Stimulated activated naive CD4-positive, alpha-beta T cell (primary cell): Measurements from ENCODE around the gene GLOD5.

ENCODE experiments used
- DNase-seq, 6 experiments: peaks; one replicate each; lab custom pipeline; 2025; lab: John Stamatoyannopoulos, UW

Gene GLOD5

DNA sequence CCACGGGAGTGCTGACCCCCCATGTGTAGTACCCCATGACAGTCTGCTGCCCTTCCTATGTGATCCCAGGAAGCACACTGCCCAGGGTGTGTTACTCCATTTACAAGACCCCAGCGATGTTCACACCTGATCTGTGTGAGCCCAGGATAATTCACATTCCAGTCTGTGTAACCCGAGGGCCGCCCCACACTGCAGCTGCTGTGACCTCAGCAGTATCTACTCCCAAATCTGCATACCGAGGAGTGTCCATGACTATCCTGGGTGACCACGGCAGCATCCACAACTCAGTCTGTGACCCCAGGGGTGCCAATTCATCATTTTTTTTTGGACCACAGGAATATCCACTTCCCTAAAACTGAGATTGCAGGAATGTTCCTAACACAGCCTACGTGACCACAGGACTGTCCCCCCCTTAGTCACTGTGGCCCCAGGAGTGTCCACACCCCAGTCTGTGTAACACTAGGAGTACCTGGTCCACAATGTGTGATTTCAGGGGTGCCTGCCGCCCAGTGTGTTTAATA, 7.8 kb upstream of the GLOD5 start:
- no peak for DNase-seq

DNA sequence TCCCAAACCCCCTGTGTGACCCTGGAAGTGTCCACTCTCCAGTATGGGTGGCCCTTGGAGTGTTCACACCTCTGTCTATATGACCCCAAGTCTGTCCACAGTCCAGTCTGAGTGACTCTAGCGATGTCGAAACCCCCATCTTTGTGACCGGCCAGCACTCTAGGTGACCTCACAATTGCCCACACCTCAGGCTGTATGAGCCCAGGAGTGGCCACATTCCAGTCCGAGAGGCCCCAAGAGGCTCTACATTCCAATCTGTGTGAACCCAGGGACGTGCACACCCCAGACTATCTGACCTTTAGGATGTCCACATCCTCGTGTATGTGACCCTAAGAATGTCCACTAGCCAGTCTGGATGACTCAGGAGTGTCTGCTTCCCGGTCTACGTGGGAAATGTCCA, 7.3 kb upstream of the GLOD5 start:
- no peak for DNase-seq

DNA sequence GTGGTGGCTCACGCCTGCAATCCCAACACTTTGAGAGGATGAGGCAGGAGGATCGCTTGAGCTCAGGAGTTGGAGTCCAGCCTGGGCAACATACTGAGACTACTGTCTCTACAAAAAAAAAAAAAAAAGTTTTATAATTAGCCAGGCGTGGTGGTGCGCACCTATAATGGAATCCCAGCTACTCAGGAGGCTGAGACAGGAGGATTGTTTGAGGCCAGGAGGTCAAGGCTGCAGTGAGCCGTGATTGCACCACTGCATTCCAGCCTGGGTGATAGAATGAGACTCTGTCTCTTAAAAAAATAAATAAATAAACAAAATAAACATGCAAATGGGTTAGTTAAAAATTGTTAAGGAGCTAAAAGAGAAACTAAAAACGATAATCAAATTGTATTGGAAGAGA, 7.7 kb downstream of the GLOD5 start:
- DNase-seq: no peak

DNA sequence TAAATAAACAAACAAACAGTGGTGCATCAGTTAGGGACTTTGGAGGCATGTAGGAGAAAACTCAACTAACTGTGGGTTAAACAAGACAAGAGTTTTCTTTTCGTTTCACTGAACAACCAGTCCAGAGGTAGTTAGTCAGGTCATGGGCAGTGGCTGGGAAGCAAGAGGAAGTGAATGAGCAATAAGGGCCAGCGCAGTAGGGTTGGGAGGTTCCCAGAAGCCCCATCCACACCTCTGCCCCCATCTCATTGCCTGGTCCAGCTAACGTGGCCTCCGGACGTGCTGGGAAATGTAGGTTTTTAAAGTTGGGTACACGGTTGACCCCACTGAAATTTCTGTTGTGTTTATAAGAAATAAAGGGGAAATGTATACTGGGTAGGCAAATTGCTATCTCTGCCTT, 8.7 kb downstream of the GLOD5 start:
- DNase-seq: no peak

DNA sequence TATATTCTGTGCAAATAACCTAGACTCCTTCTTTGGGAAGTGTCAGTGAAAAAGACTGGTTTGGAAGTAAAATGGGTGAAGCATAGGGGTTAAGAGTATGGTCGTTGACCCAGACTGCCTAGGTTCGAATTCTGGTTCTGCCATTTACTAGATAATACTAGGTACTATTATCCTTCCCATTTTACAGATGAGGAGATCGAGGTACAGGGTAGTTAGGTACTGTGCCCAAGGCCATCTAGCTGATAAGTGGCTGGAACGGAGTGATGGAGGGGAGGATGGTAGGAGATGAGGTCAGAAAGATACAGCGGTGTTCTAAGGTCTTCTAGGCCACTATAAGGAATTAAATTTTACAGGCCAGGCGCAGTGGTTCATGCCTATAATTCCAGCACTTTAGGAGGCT, 11.1 kb downstream of the GLOD5 start:
- no peak for DNase-seq

DNA sequence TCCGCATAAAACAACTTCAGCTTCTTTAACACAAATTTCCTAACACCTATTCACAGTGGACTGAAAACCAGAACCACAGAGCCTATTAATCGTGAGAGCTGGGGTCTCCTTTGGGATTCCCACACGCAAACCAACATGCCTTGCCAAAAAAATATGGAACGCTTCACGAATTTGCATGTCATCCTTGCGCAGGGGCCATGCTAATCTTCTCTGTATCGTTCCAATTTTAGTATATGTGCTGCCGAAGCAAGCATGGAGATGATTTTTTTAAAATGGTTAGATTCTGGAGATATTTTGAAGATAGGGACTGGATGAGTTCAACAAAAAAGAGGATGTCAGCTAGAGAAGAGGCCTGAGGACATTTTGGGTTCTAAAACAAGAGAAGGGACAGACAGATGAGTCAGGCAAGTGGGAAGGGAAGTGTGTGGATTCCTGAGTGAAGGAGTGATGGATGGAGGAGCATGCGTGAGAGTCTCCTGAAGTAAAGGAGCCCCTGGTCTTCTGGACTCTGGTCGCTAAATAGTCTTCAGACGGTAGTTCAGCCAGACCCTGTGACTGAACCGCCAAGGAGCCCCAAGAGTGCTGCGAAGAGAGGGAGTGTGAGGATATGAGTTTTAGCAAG, 15.4 kb downstream of the GLOD5 start:
- no peak for DNase-seq

DNA sequence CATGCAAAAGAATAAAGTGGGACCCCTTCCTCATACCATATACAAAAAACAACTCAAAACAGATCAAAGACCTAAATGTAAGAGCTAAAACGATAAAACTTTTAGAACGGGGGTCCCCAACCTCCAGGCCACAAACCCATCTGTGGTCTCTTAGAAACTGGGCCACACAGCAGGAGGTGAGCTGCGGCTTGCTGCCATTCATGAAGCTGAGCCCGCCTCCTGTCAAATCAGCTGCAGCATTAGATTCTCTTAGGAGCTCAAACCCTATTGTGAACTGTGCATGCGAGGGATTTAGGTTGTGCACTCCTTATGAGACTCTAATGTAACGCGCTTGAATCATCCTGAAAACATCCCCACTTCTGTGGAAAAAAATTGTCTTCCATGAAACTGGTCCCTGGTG, 17.9 kb downstream of the GLOD5 start:
- no peak for DNase-seq

DNA sequence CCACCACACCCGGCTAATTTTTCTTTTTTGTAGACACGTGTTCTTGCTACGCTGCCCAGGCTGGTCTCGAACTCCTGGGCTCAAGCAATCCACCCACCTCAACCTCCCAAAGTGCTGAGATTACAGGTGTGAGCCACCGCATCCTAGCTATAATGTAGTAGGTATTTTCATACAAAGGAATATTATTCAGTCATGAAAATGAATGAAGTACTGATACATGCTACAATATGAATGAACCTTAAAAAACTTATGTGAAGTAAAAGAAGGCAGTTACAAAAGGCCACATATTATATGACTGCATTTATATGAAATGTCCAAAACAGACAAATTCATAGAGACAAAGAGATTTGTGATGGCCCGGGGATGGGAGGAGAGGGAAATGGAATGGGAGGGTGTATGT, 20.2 kb downstream of the GLOD5 start:
- DNase-seq: no peak

DNA sequence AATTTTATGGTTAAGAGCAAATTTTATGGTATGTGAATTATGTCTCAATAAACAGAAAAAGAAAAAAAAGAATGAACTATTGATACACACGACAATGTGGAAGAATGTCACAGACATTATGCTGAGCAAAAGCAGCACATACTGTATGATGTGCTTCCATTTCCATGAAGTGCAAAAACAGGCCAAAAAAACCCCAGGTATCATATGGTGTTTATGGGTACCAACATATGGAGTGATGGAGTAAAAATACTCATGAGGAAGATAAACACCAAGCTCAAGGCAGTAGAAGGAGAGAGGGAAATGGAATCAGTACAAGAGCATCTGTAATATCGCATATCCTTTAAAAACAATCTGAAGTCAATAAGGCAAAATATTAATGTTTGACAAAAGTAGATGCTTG, 20.7 kb downstream of the GLOD5 start:
- DNase-seq: no peak

DNA sequence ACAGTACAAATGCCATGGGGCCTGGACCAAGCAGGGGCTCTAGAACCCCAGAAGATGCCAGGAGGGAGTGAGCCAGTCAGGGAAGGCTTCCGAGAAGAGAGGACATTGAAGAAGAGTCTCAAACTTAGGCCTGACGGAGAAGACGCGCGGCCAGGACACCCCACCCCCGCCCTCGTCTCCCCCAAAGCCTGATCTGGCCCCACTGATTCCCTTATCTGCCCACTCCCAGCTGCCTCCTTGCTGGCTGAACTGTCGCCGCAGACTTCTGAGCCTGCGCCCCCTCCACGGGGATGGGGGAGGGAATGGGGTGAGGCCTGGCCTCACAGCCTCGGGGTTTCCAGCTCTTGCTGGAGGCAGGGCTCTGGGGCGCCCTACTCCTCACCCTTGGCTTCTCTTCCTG, 21.2 kb downstream of the GLOD5 start:
- DNase-seq: no peak

DNA sequence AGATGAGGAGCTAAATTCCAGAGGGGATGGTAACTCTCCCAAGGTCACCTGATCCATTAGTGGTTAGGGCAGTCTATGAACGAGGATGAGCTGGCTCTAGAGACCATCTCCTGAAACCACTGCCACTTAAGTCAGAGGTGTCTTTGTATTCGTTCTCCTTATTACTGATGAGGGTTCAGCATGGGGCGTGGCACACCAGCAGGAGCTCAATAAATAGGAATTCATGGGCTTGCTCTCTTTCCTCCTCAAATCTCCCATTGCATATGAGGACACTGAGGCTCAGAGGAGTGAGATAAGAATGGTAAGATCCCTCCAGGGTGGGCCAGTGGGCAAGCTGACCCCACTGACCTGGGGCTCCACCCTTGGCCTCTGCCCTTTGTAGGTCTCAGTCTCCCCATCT, 23.2 kb downstream of the GLOD5 start:
- no peak for DNase-seq

DNA sequence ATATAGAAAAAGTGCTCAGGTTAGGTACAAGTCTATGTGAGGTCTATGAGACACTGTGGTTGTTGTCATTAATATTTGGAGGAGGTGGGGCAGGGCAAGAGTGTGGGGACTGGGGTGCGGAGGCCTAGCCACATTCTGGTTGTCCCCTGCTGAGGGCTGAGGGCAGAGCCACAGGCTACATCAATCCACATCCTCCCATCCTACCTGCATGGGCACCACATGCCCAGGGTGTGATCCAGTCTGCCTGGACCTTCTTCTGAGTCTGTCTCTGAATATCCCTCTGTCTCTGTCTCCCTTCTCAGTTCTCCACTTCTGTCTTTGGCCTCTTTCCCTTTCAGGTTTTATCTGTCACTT, 23.6 kb downstream of the GLOD5 start:
- no peak for DNase-seq

DNA sequence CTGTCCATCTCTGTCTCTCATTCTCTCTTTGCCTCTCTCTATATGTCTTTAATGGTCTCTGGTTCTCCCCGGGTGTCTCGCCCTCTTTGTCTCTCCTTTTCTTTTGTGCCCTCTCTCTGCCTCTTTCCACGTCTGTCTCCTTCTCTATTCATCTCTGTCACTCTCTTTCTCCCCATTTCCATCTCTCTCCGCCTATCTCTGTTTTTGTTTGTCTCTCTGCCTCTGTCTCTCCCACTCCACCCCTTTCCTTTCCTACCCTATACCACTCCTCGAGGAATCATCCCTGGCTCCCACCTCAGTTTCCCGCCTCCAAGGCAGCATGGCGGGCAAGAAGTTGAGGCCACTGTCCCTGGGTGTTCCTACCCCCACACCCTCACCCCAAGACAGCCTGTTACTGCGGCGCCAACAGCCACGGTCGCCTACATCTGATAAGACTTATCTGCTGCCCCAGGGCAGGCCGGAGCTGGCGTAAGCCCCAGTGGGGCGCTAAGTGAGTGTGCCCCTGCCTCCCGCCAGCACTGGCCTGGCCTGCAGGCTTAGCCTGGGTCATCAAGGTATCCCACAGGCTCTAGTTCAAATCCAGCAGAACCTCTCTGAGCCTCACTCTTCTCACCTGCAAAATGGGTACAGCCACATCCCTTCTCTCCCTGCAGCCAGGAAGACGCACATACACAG, 24.1 kb downstream of the GLOD5 start:
- DNase-seq: no peak

DNA sequence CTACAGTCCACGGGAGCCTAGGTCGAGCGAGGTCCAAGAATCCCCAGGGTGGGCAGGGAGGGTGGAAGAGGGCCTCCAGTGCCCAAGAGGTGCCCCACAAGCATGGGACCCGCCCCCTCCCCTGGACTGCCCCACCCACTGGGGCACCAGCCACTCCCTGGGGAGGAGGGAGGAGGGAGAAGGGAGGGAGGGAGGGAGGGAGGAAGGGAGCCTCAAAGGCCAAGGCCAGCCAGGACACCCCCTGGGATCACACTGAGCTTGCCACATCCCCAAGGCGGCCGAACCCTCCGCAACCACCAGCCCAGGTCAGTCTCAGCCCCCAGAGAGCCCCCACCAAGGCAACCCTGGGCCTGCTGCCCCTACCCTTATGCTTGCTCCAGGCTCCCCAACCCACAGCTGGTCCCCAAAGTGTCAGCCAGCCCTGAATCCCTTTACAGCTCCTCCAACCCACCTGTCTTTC, 24.8 kb downstream of the GLOD5 start, which contains the start of gene GATA1:
GATA1 (plus strand) TSS at position 250 of the 460 bp plus-strand sequence. CDS start 4,520 bp downstream, outside the sequence.
- DNase-seq: no peak

DNA sequence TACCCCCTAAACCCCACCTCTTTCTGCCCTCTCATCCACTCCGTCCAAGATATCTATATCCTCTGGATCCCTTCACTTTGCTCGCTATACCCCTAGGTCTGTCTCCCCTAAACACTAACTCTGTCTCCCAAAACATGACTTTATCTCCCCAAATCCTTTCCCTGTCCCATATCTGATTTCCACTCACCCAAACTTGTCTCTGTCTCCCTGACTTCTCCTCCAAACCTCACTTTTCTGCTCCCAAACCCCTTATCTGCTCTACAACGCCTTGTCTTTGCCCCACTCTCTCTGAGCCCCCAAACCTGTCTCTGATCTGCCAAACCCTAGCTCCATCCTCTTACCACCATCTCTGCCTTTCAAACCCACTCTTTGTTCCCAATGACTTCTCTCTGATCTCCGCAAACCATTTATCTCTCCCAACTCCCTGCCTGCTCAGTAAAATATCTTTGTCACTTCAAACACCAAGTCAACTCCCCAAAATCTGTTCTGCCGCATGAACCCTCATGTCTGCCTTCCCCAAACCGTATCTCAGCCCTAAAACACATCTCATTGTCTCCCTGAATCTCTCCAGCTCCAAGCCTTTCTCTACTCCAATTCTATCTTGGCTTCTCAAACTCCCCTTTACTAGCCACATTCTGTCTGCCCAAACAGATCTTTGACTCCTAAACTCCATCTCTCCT, 25.4 kb downstream of the GLOD5 start:
- DNase-seq: no peak

DNA sequence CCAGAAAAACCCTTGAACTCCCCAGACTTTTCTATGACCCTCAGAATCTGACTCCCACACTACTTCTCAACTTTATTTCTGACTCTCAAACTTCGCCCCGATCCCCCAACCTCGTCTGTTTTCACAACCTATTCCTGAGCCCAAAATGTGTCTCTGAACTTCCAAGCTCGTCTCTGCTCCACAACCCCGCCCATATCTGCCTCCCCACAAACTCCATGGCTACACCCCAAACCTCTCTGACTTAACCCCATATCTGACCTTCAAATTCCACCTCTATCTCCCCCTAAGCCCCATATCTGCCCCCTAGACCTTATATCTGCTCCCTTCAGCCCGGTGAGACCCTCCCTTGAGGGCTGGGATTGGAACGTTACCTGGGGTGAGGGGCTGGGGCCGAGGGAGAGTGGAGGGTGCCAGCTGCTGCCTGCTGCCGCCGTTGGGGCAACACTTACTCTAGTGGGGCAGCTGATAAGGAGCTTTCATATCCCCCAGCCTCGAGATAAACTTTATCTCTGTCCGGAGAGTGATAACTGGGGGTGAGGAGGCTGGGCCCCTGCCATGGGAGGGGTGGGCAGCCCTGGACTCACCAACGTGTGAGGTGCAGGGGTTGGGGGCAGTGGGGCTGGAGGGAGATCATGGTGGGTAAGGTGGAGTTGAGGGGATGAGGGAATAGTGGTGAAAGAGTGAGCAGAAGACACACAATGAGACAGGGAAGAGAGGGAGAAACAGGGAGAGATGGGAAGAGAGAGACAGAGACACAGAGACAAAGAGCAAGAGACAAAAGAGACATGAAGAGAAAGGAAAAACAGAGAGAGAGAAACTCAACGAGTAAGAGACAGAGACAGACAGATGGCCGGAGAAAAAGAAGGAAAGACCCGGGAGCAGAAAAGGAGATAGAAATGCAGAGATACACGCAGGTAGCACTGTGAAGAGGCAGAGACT, 26.2 kb downstream of the GLOD5 start:
- DNase-seq: no peak

DNA sequence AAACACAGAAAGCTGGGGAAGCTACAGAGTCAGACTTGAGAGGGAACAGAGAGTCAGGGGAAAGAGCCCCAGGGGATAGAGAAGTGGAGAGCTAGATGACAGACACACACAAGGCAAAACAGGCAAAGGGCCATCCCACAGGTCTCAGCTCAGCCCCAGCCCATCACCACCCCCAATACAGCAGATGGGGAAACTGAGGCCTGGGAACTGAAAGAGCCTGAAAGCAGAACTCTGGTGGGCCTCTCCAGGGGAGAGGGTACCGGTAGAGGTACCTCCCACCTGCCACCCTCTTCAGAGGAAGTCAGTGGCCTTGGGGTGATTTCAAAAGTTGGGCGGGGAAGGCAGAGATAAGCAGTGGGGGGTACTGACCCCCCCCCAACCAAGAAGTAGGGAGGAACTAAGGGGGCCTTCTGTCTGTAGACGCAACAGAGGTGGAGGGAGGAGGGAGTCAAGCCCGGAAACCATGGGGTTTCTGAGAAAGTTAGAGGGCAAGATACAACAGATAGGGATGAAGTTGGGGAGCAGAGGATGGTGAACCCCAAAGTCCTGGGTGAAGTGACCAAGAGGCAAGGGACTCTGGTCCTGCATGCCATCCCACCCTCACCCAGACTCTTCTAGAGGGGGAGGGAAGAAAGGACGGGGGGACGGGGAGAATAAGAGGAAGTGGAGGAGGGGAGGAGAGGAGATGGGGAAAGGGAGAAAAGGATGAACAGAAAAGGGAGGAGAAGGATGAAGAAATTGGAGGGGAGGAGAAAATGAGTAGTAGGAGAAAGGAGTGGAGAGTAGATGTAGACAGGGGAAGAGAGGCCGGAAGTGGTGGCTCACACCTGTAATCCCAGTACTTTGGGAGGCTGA, 28.0 kb downstream of the GLOD5 start:
- no peak for DNase-seq

DNA sequence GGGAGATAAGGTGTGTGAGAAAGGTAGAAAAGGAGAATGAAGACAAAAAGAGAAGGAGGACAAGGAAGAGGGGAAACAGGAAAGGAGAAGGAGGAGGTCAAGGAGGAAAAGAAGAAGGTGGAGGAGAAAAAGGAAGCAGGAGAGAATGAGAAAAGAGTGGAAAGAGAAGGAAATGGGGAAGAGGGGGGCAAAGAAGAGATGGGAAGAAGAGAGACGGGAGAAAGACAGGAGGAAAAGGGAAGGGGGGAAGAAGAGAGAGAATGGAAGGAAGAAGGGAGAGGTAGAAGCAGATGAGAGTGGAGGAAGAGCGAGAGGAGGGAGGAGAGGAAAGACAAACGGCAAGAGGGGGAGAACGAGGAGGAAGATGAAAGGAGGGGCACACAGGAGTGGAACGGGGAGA, 28.9 kb downstream of the GLOD5 start:
- no peak for DNase-seq

DNA sequence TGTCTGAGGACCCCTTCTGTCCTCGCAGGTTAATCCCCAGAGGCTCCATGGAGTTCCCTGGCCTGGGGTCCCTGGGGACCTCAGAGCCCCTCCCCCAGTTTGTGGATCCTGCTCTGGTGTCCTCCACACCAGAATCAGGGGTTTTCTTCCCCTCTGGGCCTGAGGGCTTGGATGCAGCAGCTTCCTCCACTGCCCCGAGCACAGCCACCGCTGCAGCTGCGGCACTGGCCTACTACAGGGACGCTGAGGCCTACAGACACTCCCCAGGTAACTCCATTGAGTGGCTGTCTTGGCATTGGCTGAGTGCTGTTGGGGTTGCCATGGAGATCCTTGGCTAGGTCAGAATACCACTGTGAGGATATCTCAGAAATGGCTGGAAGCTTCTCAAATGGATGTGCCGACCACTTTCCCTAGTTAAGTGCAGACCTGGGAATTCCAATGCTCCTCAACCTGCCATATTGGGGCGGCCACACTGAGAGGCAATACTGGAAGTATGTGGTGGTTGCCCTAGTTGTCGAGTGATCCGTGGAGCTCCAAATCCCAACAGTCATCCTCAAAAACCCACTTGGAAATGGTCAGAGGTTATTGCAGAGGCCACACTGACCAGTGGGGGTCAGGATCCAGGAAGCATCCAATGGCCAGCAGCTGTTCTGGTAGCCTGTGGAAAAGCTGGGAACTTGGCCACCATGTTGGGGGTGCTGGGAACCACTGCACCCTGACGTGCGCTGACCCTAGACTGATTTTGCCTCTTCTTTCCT, 29.7 kb downstream of the GLOD5 start:
- DNase-seq: no peak

DNA sequence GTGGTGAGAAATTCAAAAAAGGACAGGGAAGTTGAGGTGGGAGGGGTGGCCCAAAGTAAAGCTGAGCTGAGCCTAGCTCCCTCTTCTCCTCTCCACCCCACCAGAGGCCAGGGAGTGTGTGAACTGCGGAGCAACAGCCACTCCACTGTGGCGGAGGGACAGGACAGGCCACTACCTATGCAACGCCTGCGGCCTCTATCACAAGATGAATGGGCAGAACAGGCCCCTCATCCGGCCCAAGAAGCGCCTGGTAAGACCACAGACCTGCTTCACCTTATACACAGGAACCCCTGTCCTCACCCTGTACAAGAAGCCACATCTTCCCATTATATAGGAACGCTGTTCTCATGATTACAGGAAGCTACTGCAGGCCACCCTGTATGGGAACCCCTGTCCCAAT, 30.7 kb downstream of the GLOD5 start:
- no peak for DNase-seq
